GM20000 (cell line): ENCODE data around the gene TLCD3B.

Experiments
- DNase-seq: peaks from one replicate; pipeline ENCODE4 v3.0.0; 2012; ENCODE audit warnings: low spot score
- CTCF ChIP-seq: IDR thresholded peaks from 2 replicates; pipeline ENCODE4 v1.5.1; 2012; ENCODE audit warnings: mild to moderate bottlenecking, control low read depth; ENCODE audit errors: extremely low read depth, missing control alignments

The TLCD3B gene

GRCh38 chr16:29993191-29993902, 37.7 kb downstream of the TLCD3B start:
- DNase-seq, result no peak
- no peak for TF ChIP-seq CTCF

GRCh38 chr16:29992344-29992967, 38.6 kb downstream of the TLCD3B start:
- TF ChIP-seq CTCF, result no peak
- DNase-seq, result no peak

GRCh38 chr16:29991571-29991904, 39.5 kb downstream of the TLCD3B start:
- no peak for DNase-seq
- no peak for TF ChIP-seq CTCF

- no peak for TF ChIP-seq CTCF
- DNase-seq, result no peak
These were observed 40.0 kb downstream of the TLCD3B start for GRCh38 chr16:29990883-29991570.

- DNase-seq, result no peak
- TF ChIP-seq CTCF, result no peak
These were observed 41.0 kb downstream of the TLCD3B start for GRCh38 chr16:29990034-29990433.

GRCh38 chr16:29989111-29989858, 41.8 kb downstream of the TLCD3B start:
- no peak for DNase-seq
- TF ChIP-seq CTCF, result no peak
